Urothelium cell line (cell line): ENCODE results near the gene SAFB.
"Not testable (repeated sequence)": the region's sequence is repeated elsewhere in the genome, so short reads cannot be mapped to it uniquely, and the experiment has no call there.

Experiments used
- DNase-seq: peaks from one replicate; pipeline ENCODE4 v3.0.0; 2011; ENCODE audit warnings: low spot score, mixed read lengths
- FAIRE-seq: peaks from 2 replicates; lab custom pipeline; 2011; peaks lifted over from hg19 to GRCh38; lab: Jason Lieb, UNC

The SAFB gene

GRCh38 chr19:5682107-5682482 lies 59.2 kb downstream of the SAFB start:
- no peak for FAIRE-seq
- DNase-seq: no peak

GRCh38 chr19:5683177-5683886 lies 60.4 kb downstream of the SAFB start:
- FAIRE-seq: no peak
- no peak for DNase-seq

GRCh38 chr19:5684694-5685430 lies 62.0 kb downstream of the SAFB start:
- no peak for FAIRE-seq

GRCh38 chr19:5686326-5686646 lies 63.4 kb downstream of the SAFB start:
- FAIRE-seq: no peak
- DNase-seq: no peak

More at GRCh38 chr19:5684694-5685430, 62.0 kb downstream of the SAFB start:
- DNase-seq: no peak

GRCh38 chr19:5686647-5687359 lies 63.9 kb downstream of the SAFB start:
- DNase-seq (peak; percentile 84), FAIRE-seq (no peak)

GRCh38 chr19:5687360-5688198 lies 64.7 kb downstream of the SAFB start:
- DNase-seq: no peak
- FAIRE-seq: no peak

GRCh38 chr19:5688262-5688881 lies 65.5 kb downstream of the SAFB start:
- FAIRE-seq: not testable (repeated sequence)

GRCh38 chr19:5690125-5690954 lies 67.5 kb downstream of the SAFB start, which contains the start of gene RPL36:
Gene RPL36, plus strand, starts transcription at chr19:5690295. Its CDS starts 213 bp downstream, at chr19:5690508.
- DNase-seq (peak; percentile 92), FAIRE-seq (no peak)

More at GRCh38 chr19:5688262-5688881, 65.5 kb downstream of the SAFB start:
- DNase-seq: not testable (repeated sequence)

GRCh38 chr19:5690955-5691821 lies 68.3 kb downstream of the SAFB start:
- FAIRE-seq (no peak), DNase-seq (no peak)

GRCh38 chr19:5691822-5692722 lies 69.2 kb downstream of the SAFB start:
- no peak for FAIRE-seq
- no peak for DNase-seq

- no peak for FAIRE-seq
- DNase-seq: no peak
These were observed 69.9 kb downstream of the SAFB start for GRCh38 chr19:5692723-5693194.

GRCh38 chr19:5693195-5694166 lies 70.6 kb downstream of the SAFB start:
- FAIRE-seq (no peak), DNase-seq (no peak)

GRCh38 chr19:5694167-5694955 lies 71.5 kb downstream of the SAFB start:
- FAIRE-seq: no peak
- no peak for DNase-seq

GRCh38 chr19:5694956-5695648 lies 72.2 kb downstream of the SAFB start:
- no peak for DNase-seq
- FAIRE-seq: no peak
